ENCODE data around the gene LOXL1. TPM values are rescaled to one million over a fixed set of nuclear protein-coding genes. Genes with fewer than 3 reads are reported as not detected.
A peak's percentile ranks its signal among the peaks of the same experiment; 100 is the strongest.

The LOXL1 gene
- polyA plus RNA-seq, 3 donors: 0.07 TPM; not detected in 2

GRCh38 chr15:73910522-73911303 is 15.5 kb upstream of the LOXL1 start:
- Histone ChIP-seq H4K20me1 (ENCODE audit: insufficient read depth, low read length) (no peaks in the 10 kb centered on the region), H3K27ac (ENCODE audit: low read depth in 1 of 2, low read length in 2 of 2) (no peak overlapping the region), H3K4me3 (replicated peaks in 1 of 3; ENCODE audit: low read depth in 2 of 3, low read length in 3 of 3) (no peak overlapping the region), H3K9me3 (replicated peaks in 1 of 2; ENCODE audit: control insufficient read depth in 1 of 2, insufficient read depth in 1 of 2, low read length in 2 of 2) (peaks cover 0 to 1% of the 10 kb centered on the region in 2 donors), H2AFZ (ENCODE audit: insufficient read depth, low read depth, low read length, poor library complexity, severe bottlenecking) (no peak overlapping the region), H3K36me3 (replicated peaks in 1 of 2; ENCODE audit: control insufficient read depth in 1 of 2, insufficient read depth in 2 of 2, low read length in 2 of 2) (no peaks in the 10 kb centered on the region), H3K79me2 (ENCODE audit: insufficient read depth, low read length) (no peaks in the 10 kb centered on the region), H3K4me1 (ENCODE audit: control insufficient read depth in 1 of 2, insufficient read depth in 2 of 2, low read length in 2 of 2) (peaks cover 0 to 11% of the 10 kb centered on the region in 2 donors), H3K9ac (ENCODE audit: insufficient read depth, low read length, poor library complexity, severe bottlenecking) (no peak overlapping the region), H3K4me2 (replicated peaks; ENCODE audit: extremely low read depth, low read length, poor library complexity, severe bottlenecking) (no peak overlapping the region), H3K27me3 (ENCODE audit: control insufficient read depth in 2 of 2, insufficient read depth in 2 of 2, low read length in 2 of 2) (no peaks in the 10 kb centered on the region)
- DNase-seq: no peak
- peaks cover 0 to under 1% (median 0%) of the 10 kb centered on the region in 7 donors for H3K9me3 Mint-ChIP-seq
- no peak for TF ChIP-seq CTCF (IDR thresholded peaks at IDR 0.05)
- intact Hi-C loops (cut with micrococcal nuclease): no loop called here
- H3K4me3 Mint-ChIP-seq: no peak overlapping the region
- H3K4me1 Mint-ChIP-seq: peaks cover 28% of the 10 kb centered on the region
- peaks cover 7 to 11% (median 9%) of the 10 kb centered on the region in 3 donors for H3K27me3 Mint-ChIP-seq (ENCODE audit: low read depth in 3 of 3)
- H3K36me3 Mint-ChIP-seq: no peaks in the 10 kb centered on the region
- 83% methylated on average over 4 of the region's 7 CpGs for WGBS (ENCODE audit: insufficient coverage)
- peak overlapping the region in 1 of 7 donors; percentile 33 for H3K27ac Mint-ChIP-seq

GRCh38 chr15:73912030-73912596 is 14.1 kb upstream of the LOXL1 start:
- Histone ChIP-seq H3K9me3 (replicated peaks in 1 of 2; ENCODE audit: control insufficient read depth in 1 of 2, insufficient read depth in 1 of 2, low read length in 2 of 2) (peaks cover 7 to 12% of the 10 kb centered on the region in 2 donors), H3K36me3 (replicated peaks in 1 of 2; ENCODE audit: control insufficient read depth in 1 of 2, insufficient read depth in 2 of 2, low read length in 2 of 2) (no peaks in the 10 kb centered on the region), H3K27me3 (ENCODE audit: control insufficient read depth in 2 of 2, insufficient read depth in 2 of 2, low read length in 2 of 2) (no peaks in the 10 kb centered on the region), H3K9ac (ENCODE audit: insufficient read depth, low read length, poor library complexity, severe bottlenecking) (no peak overlapping the region), H3K4me2 (replicated peaks; ENCODE audit: extremely low read depth, low read length, poor library complexity, severe bottlenecking) (no peak overlapping the region), H3K79me2 (ENCODE audit: insufficient read depth, low read length) (no peaks in the 10 kb centered on the region), H4K20me1 (ENCODE audit: insufficient read depth, low read length) (no peaks in the 10 kb centered on the region), H3K27ac (ENCODE audit: low read depth in 1 of 2, low read length in 2 of 2) (no peak overlapping the region), H3K4me3 (replicated peaks in 1 of 3; ENCODE audit: low read depth in 2 of 3, low read length in 3 of 3) (no peak overlapping the region), H3K4me1 (ENCODE audit: control insufficient read depth in 1 of 2, insufficient read depth in 2 of 2, low read length in 2 of 2) (peaks cover 0 to 3% of the 10 kb centered on the region in 2 donors), H2AFZ (ENCODE audit: insufficient read depth, low read depth, low read length, poor library complexity, severe bottlenecking) (no peak overlapping the region)
- Mint-ChIP-seq H3K9me3 (peaks cover 3 to 13% (median 8%) of the 10 kb centered on the region in 7 donors), H3K4me1 (peaks cover 19% of the 10 kb centered on the region), H3K27ac (no peak overlapping the region), H3K4me3 (no peak overlapping the region), H3K27me3 (ENCODE audit: low read depth in 3 of 3) (peaks cover 8 to 9% (median 9%) of the 10 kb centered on the region in 3 donors), H3K36me3 (no peaks in the 10 kb centered on the region)
- intact Hi-C loops (cut with micrococcal nuclease): no loop called here
- no CpG with 5 or more reads among the region's 7 CpGs for WGBS (ENCODE audit: insufficient coverage)
- no peak for DNase-seq
- no peak for TF ChIP-seq CTCF (IDR thresholded peaks at IDR 0.05)

All from CD14-positive monocyte (primary cell).